HG02610 (cell line): Measurements from ENCODE around the gene TIGD2.

Experiments used
- ATAC-seq: cut with Tn5 transposase; IDR thresholded peaks from one replicate; pipeline ENCODE4 v1.9.1; 2021; ENCODE audit warnings: mild to moderate bottlenecking, moderate library complexity; ENCODE audit not compliant: unreplicated experiment

The TIGD2 gene

DNA sequence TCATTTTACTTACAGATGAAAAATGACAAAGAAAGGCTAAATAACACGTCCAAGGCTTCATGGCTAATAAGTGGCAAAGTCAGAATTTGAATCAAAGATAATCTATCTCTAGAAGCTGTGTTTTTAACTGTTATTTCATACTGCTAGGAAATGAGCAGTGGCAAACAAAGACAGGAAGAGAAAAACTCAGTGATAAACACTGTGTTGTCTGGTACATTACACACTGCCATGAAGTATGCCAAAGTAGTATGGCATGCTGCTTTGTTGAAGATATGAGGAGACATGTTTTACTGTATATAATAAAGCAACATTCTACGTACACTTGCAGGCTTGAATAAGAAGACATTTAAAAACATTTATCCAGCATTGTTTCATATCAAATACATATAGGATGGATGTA is 49.5 kb downstream of the TIGD2 start:
- no peak for ATAC-seq

DNA sequence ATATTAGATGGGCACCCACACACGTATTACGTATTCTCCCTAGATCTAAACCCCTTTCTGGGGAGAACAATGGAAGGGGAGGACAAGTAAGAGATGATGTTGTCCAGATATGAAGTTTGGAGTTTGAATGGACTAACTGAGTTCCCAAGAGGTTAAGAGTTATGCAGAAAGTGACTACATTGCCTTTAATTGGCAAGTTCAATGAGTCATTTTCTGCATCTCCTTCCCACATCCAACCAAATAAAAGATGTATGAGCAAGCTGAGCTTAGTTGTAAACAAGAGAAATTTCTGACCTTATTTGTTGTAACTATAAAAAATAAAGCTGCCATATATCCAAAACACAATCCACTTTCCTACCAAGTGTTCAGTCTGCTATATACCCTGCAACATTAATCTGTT is 50.5 kb downstream of the TIGD2 start:
- ATAC-seq: no peak

DNA sequence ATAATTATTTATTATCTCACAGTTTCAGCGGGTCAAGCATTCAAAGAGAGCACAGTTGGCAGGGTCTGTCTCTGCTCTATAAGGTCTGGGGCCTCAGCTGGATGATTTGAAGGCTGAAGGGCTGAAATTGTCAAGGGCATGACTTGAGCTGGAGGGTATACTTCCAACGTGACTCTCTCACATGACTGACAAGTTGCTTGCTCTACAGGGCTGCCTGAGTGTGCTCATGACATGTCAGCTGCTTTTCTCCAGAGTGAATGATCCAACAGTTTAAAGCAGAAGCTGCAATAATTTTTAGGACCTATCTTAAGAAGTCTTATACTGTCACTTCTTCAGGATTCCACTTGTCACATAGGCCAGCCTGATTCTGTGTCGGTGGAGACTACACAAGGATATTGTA is 51.2 kb downstream of the TIGD2 start:
- no peak for ATAC-seq

DNA sequence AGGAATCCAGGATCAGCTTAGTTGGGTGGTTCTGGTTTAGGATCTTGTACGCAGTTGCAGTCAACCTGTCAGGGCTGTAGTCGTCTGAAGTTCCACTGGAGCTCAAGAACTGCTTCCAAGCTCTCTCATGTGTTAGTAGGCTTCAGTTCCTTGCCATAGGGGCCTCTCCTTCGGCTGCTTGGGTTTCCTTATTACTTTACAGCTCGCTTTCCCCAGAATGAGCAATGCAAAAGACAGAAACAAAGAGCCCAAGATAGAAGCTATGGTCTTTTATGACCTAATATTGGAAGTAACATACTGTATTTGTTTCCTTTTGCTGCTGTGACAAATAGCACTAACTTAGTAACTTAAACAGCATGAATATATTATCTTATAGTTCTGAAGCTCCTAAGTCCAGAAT is 51.7 kb downstream of the TIGD2 start:
- ATAC-seq: no peak

DNA sequence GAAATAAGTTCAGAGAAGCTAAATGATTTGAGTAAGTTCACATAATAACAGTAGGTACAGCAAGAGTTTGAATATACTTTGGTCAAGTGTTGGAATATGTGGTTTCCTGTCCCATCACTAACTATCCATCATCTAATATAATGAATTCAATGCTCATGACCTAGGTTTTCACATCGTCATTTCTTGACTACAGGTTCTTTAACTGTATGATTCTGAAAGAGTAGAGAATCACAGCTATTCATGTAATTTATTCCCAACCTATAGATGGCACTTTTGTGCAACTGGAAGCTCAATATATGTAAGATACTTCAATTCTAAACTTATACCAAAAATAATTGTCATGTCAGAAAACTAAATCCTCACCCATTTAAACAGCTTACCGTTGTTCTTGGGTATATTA is 53.1 kb downstream of the TIGD2 start:
- no peak for ATAC-seq
